GM12878 (cell line): Measurements from ENCODE around the gene TK2. TPM values are rescaled to one million over a fixed set of nuclear protein-coding genes. Genes with fewer than 3 reads are reported as not detected.

Experiments used
- ATAC-seq: fragments of 200-7000 bp; cut with Tn5 transposase; 3 replicates; pipeline ENCODE4 v1.9.1; 2020; ENCODE audit warnings: mild to moderate bottlenecking, moderate library complexity
- BruUV-seq: library from RNA; stranded (reverse); fragments of 400-500 nt; replicated peaks from 2 replicates; lab custom pipeline; 2021; lab: Mats Ljungman, UMichigan
- CTCF ChIA-PET: fragments of 300-600 bp; sonication (Branson Sonifier 250); formaldehyde crosslinking; extraction: SDS; loops from one replicate; lab custom pipeline; 2021; ENCODE audit warnings: inconsistent platforms; lab: Yijun Ruan, JAX
- POLR2A ChIA-PET: fragments of 350-600 bp; formaldehyde crosslinking; extraction: SDS; loops from one replicate; lab custom pipeline; 2021; ENCODE audit warnings: inconsistent platforms; lab: Charles Lee
- RAD21 ChIA-PET: fragments of 300-600 bp; sonication (Branson Sonifier 250); formaldehyde crosslinking; loops from one replicate; lab custom pipeline; 2023; ENCODE audit warnings: antibody characterized with exemption; ENCODE audit not compliant: unreplicated experiment; lab: Charles Lee
- SMC1A ChIA-PET: fragments of 300-600 bp; sonication (Branson Sonifier 250); formaldehyde crosslinking; loops from one replicate; lab custom pipeline; 2023; ENCODE audit not compliant: unreplicated experiment, uncharacterized antibody; lab: Charles Lee
- DNase-seq: peaks from one replicate; pipeline ENCODE4 v3.0.0-alpha.2; 2011; ENCODE audit warnings: low read depth, low spot score
- FAIRE-seq: peaks from 3 replicates; lab custom pipeline; 2011; peaks lifted over from hg19 to GRCh38; lab: Jason Lieb, UNC
- H2AFZ ChIP-seq: 2 replicates; pipeline ENCODE4 v1.6.0; 2011; ENCODE audit warnings: low read depth, low read length, control low read depth; ENCODE audit not compliant: control insufficient read depth
- H3K27ac ChIP-seq: 2 replicates; pipeline ENCODE4 v1.5.1; 2011; ENCODE audit warnings: control low read depth; ENCODE audit not compliant: control insufficient read depth, insufficient read depth
- H3K27me3 ChIP-seq, 2 experiments: replicated peaks in 1 of 2; 2 replicates each; pipeline versions ENCODE4 v1.6.0 to v1.6.1; 2011; ENCODE audit warnings: low read length in 1 of 2; ENCODE audit not compliant: control insufficient read depth in 2 of 2, insufficient read depth in 2 of 2
- H3K36me3 ChIP-seq, 2 experiments: 2 replicates each; pipeline ENCODE4 v1.5.1; 2011; ENCODE audit warnings: low read length in 1 of 2; ENCODE audit not compliant: control insufficient read depth in 2 of 2, insufficient read depth in 2 of 2
- H3K4me1 ChIP-seq: 2 replicates; pipeline ENCODE4 v1.6.1; 2011; ENCODE audit warnings: mild to moderate bottlenecking, low read length, moderate library complexity, mixed read lengths; ENCODE audit not compliant: control insufficient read depth, insufficient read depth
- H3K4me2 ChIP-seq: 2 replicates; pipeline ENCODE4 v1.6.0; 2011; ENCODE audit warnings: control low read depth; ENCODE audit not compliant: control insufficient read depth, insufficient read depth
- H3K4me3 ChIP-seq: fragments of 200-600 bp; sonication (generic); 2 replicates; pipeline ENCODE4 v1.5.1; 2016
- H3K79me2 ChIP-seq: 2 replicates; pipeline ENCODE4 v1.6.0; 2011; ENCODE audit warnings: low read length; ENCODE audit not compliant: control insufficient read depth, insufficient read depth
- H3K9ac ChIP-seq: 2 replicates; pipeline ENCODE4 v1.8.0; 2011; ENCODE audit warnings: low read length, control low read depth, mixed read lengths; ENCODE audit not compliant: control insufficient read depth, insufficient read depth
- H3K9me3 ChIP-seq: replicated peaks from 3 replicates; pipeline ENCODE4 v1.5.1; 2011; ENCODE audit warnings: mild to moderate bottlenecking, low read length; ENCODE audit not compliant: control insufficient read depth, insufficient read depth
- H4K20me1 ChIP-seq: 2 replicates; pipeline ENCODE4 v1.6.0; 2011; ENCODE audit not compliant: control insufficient read depth, insufficient read depth
- CBFB ChIP-seq: IDR thresholded peaks from 2 replicates; pipeline ENCODE4 v1.6.1; 2016; ENCODE audit warnings: antibody characterized with exemption, low read depth
- CTCF ChIP-seq, 3 experiments: IDR thresholded peaks in 2 of 3; conservative IDR thresholded peaks in 1 of 3; 2 replicates each; pipeline ENCODE4 v1.5.1; 2011; ENCODE audit warnings: low read depth in 3 of 3, low read length in 3 of 3, mild to moderate bottlenecking in 3 of 3, control low read depth in 2 of 3, moderate library complexity in 2 of 3, inconsistent platforms in 1 of 3, mixed read lengths in 1 of 3; ENCODE audit not compliant: control insufficient read depth in 2 of 3, insufficient read depth in 1 of 3; ENCODE audit errors: extremely low read depth in 1 of 3
- HSF1 ChIP-seq: fragments of 150-350 bp; IDR thresholded peaks from 2 replicates; pipeline ENCODE4 v1.6.1; 2014; ENCODE audit warnings: mild to moderate bottlenecking, low read depth, low read length
- IRF5 ChIP-seq: fragments of 450-650 bp; IDR thresholded peaks from 2 replicates; pipeline ENCODE4 v1.6.1; 2017; ENCODE audit warnings: borderline replicate concordance
- MAX ChIP-seq: IDR thresholded peaks from 2 replicates; pipeline ENCODE4 v1.6.1; 2012; ENCODE audit warnings: low read depth, low read length, improper control_type of control experiment
- RAD21 ChIP-seq: IDR thresholded peaks from 2 replicates; pipeline ENCODE4 v1.6.1; 2011; ENCODE audit warnings: mild to moderate bottlenecking, low read depth, low read length, moderate library complexity; ENCODE audit not compliant: insufficient read depth
- SREBF1 ChIP-seq: IDR thresholded peaks from 2 replicates; pipeline ENCODE4 v1.6.1; 2012; ENCODE audit warnings: mild to moderate bottlenecking, low read length
- ZNF592 ChIP-seq: fragments of 450-650 bp; IDR thresholded peaks from 2 replicates; pipeline ENCODE4 v1.6.1; 2017; ENCODE audit warnings: mild to moderate bottlenecking, moderate library complexity
- WGBS: methylation state at CpG from one replicate; pipeline ENCODE4 v1.1.6; 2016; ENCODE audit warnings: low lambda C conversion rate; ENCODE audit not compliant: insufficient replicate concordance, insufficient coverage; ENCODE audit errors: missing lambda C conversion rate; 5-methylcytosine and 5-hydroxymethylcytosine counted together
- in situ Hi-C: fragments of 300-500 bp; cut with MboI; formaldehyde crosslinking; loops from 9 replicates; pipeline ENCODE4 v1.14.3; 2018; ENCODE audit warnings: mixed read lengths
- intact Hi-C: fragments of 100-400 bp; cut with micrococcal nuclease; formaldehyde crosslinking; loops from one replicate; pipeline ENCODE4 v1.14.2; 2022; ENCODE audit not compliant: unreplicated experiment
- polyA plus RNA-seq, 11 experiments: library from polyadenylated mRNA; depleted of rRNA in 4 of 11; unstranded in 6 of 11; stranded (reverse) in 5 of 11; fragments of >200 nt; fragmentation: Nextera tagmentation in 4 of 11; fragmentation: Illumina TruSeq in 1 of 11; extraction: Ambion mirVana in 4 of 11; extraction: Trizol in 1 of 11; gene quantifications; 1 replicate in 1 of 11; 2 replicates in 10 of 11; pipeline versions ENCODE4 v1.2.1 to v1.2.3, GENCODE V29; 2011 to 2016; ENCODE audit warnings: inconsistent platforms in 2 of 11, missing spikeins in 2 of 11, low read depth in 1 of 11
- total RNA-seq, 4 experiments: library from RNA; depleted of rRNA in 3 of 4; stranded (reverse); fragments of >200 nt in 3 of 4; fragmentation: Illumina TruSeq in 1 of 4; extraction: Trizol in 1 of 4; gene quantifications; 2 replicates each; pipeline versions ENCODE4 v1.2.1 to v1.2.3, GENCODE V29; 2013 to 2021

TK2 gene
- total and polyA plus RNA-seq, 10 of the 15 experiments (the other 5 are each of a cell fraction or from before 2014, with no cell fraction given): 1.3 to 12.4 (median 3.0) TPM

- TF ChIP-seq SREBF1: no peak
- no peak for TF ChIP-seq RAD21
- no peak for TF ChIP-seq CBFB
These were observed 64.5 kb downstream of the TK2 start (continued) for GRCh38 chr16:66485376-66485775.

- CTCF ChIA-PET: interaction anchor here (0.9 to 10.4 kb wide), 12 partner anchors 9 to 127 kb away, joined by 3 to 118 read pairs (median 4); partner anchors contain the start of gene CKLF
- no peak overlapping the region for H3K27ac ChIP-seq
- H2AFZ ChIP-seq: no peak overlapping the region
- H3K79me2 ChIP-seq: no peaks in the 10 kb centered on the region
- H3K36me3 ChIP-seq: no peaks in the 10 kb centered on the region
- WGBS: 37% methylated on average over 15 of the region's 15 CpGs
- H3K4me1 ChIP-seq: peaks cover 5% of the 10 kb centered on the region
- SMC1A ChIA-PET: interaction anchor here (0.9 to 1.1 kb wide), 4 partner anchors 25 to 105 kb away, joined by 3 to 4 read pairs (median 4); no protein-coding TSS in a partner anchor
- no peaks in the 10 kb centered on the region for H3K9me3 ChIP-seq
- BruUV-seq: no TSS peak
- no peak overlapping the region for H3K4me3 ChIP-seq
- H3K9ac ChIP-seq: no peak overlapping the region
- no peaks in the 10 kb centered on the region for H4K20me1 ChIP-seq
- intact Hi-C loops: loop anchor here (5.0 kb wide), 1 partner anchor 127 kb away; no protein-coding TSS in a partner anchor
- no peak overlapping the region for H3K4me2 ChIP-seq
- POLR2A ChIA-PET: interaction anchor here (1.3 kb wide), 1 partner anchor 106 kb away, joined by 3 read pairs; no protein-coding TSS in a partner anchor
- no peaks in the 10 kb centered on the region for H3K27me3 ChIP-seq
- RAD21 ChIA-PET: interaction anchor here (1.3 to 3.1 kb wide), 3 partner anchors 78 to 105 kb away, joined by 3 to 12 read pairs (median 9); no protein-coding TSS in a partner anchor
- in situ Hi-C loops: no loop called here
- FAIRE-seq (no peak), DNase-seq (no peak), ATAC-seq (peak; percentile 53)
- TF ChIP-seq MAX: no peak
- TF ChIP-seq HSF1: no peak
- TF ChIP-seq RAD21: 0 out of 2 replicates have a peak, but pooled peaks have one; percentile 9
- no peak for TF ChIP-seq ZNF592
- TF ChIP-seq IRF5: no peak
- peak in 1 of 3 experiments; percentile 22; a peak in 1 of 6 replicates for TF ChIP-seq CTCF (IDR thresholded peaks at IDR 0.05 in 2 of 3, conservative IDR thresholded peaks at IDR 0.05 in 1 of 3; ENCODE audit: control insufficient read depth in 2 of 3, extremely low read depth in 1 of 3, insufficient read depth in 1 of 3, low read depth in 3 of 3, low read length in 3 of 3)
These were observed 65.3 kb downstream of the TK2 start for GRCh38 chr16:66484453-66485213.
